Measurements from ENCODE around the gene CD34. TPM values are rescaled to one million over a fixed set of nuclear protein-coding genes. Genes with fewer than 3 reads are reported as not detected.

The CD34 gene
- total and polyA plus RNA-seq, 8 donors, result 3.2 to 31.2 (median 11.6) TPM

- Histone ChIP-seq H3K27ac (no peak overlapping the region), H3K27me3 (no peaks in the 10 kb centered on the region), H3K4me1 (peaks cover 30 to 89% (median 61%) of the 10 kb centered on the region in 4 donors), H3K9me3 (no peaks in the 10 kb centered on the region), H3K4me3 (no peak overlapping the region), H3K36me3 (peaks cover 0 to 26% (median 3%) of the 10 kb centered on the region in 4 donors)
- TF ChIP-seq POLR2AphosphoS5 (IDR thresholded peaks at IDR 0.05) (no peak), EP300 (IDR thresholded peaks at IDR 0.05) (no peak), CTCF (IDR thresholded peaks at IDR 0.05) (no peak), POLR2A (IDR thresholded peaks at IDR 0.05) (no peak)
- intact Hi-C loops (cut with DNase I; ENCODE audit: low total_unique reads), result no loop called here
- DNase-seq, result no peak
- 65 to 80% (median 72%) methylated on average over 1 of the region's 1 CpG for WGBS, 5 donors
These were observed 69.6 kb downstream of the CD34 start for GRCh38 chr1:207841293-207841692.

- H3K4me3 ChIP-seq, result no peak overlapping the region
- peak overlapping the region in 2 of 5 donors; percentile 18 to 97 for H3K27ac ChIP-seq
- peaks cover 0 to 30% (median 3%) of the 10 kb centered on the region in 4 donors for H3K36me3 ChIP-seq
- H3K27me3 ChIP-seq, result no peaks in the 10 kb centered on the region
- WGBS, 5 donors, result 80 to 95% (median 93%) methylated on average over 2 of the region's 2 CpGs
- no peaks in the 10 kb centered on the region for H3K9me3 ChIP-seq
- no peak for DNase-seq
- peaks cover 25 to 89% (median 64%) of the 10 kb centered on the region in 4 donors for H3K4me1 ChIP-seq
- intact Hi-C loops (cut with DNase I; ENCODE audit: low total_unique reads), result no loop called here
- TF ChIP-seq CTCF (IDR thresholded peaks at IDR 0.05), result no peak
- no peak for TF ChIP-seq POLR2A (IDR thresholded peaks at IDR 0.05)
- TF ChIP-seq EP300 (IDR thresholded peaks at IDR 0.05), result no peak
- no peak for TF ChIP-seq POLR2AphosphoS5 (IDR thresholded peaks at IDR 0.05)
These were observed 70.5 kb downstream of the CD34 start for GRCh38 chr1:207840380-207840779.

GRCh38 chr1:207839083-207839413, 71.9 kb downstream of the CD34 start:
- peak overlapping the region; percentile 57 to 97 (median 72) for H3K27ac ChIP-seq
- peaks cover 26 to 89% (median 61%) of the 10 kb centered on the region in 4 donors for H3K4me1 ChIP-seq
- no peaks in the 10 kb centered on the region for H3K9me3 ChIP-seq
- no peak for TF ChIP-seq CTCF (IDR thresholded peaks at IDR 0.05)
- no peak for TF ChIP-seq EP300 (IDR thresholded peaks at IDR 0.05)
- no peak for TF ChIP-seq POLR2AphosphoS5 (IDR thresholded peaks at IDR 0.05)
- no peak for TF ChIP-seq POLR2A (IDR thresholded peaks at IDR 0.05)
- no peak overlapping the region for H3K4me3 ChIP-seq
- intact Hi-C loops (cut with DNase I; ENCODE audit: low total_unique reads), result no loop called here
- no peaks in the 10 kb centered on the region for H3K27me3 ChIP-seq
- no peak for DNase-seq
- H3K36me3 ChIP-seq, result peaks cover 0 to 28% (median 3%) of the 10 kb centered on the region in 4 donors

GRCh38 chr1:207838156-207839082, 72.5 kb downstream of the CD34 start:
- H3K36me3 ChIP-seq, result peaks cover 0 to 25% (median 3%) of the 10 kb centered on the region in 4 donors
- intact Hi-C loops (cut with DNase I; ENCODE audit: low total_unique reads), result no loop called here
- peaks cover 33 to 89% (median 60%) of the 10 kb centered on the region in 4 donors for H3K4me1 ChIP-seq
- peak overlapping the region; percentile 57 to 97 (median 72) for H3K27ac ChIP-seq
- no peaks in the 10 kb centered on the region for H3K27me3 ChIP-seq
- no peaks in the 10 kb centered on the region for H3K9me3 ChIP-seq
- TF ChIP-seq EP300 (IDR thresholded peaks at IDR 0.05) (no peak), POLR2AphosphoS5 (IDR thresholded peaks at IDR 0.05) (peak; percentile 23 to 79 (median 40))
- WGBS, 5 donors, result 29 to 51% (median 36%) methylated on average over 14 to 15 of the region's 15 CpGs
- peak; percentile 73 to 92 for DNase-seq
- H3K4me3 ChIP-seq, result no peak overlapping the region

All from stomach (tissue), 9 donors.